RPMI8226 (cell line): Measurements from ENCODE around the gene PPP1R26.
"Not testable (repeated sequence)": the region's sequence is repeated elsewhere in the genome, so short reads cannot be mapped to it uniquely, and the experiment has no call there.

Source experiments
- DNase-seq: peaks from one replicate; pipeline ENCODE4 v3.0.0-alpha.2; 2015

The PPP1R26 gene

GRCh38 chr9:135479469-135480052, at the start of gene PPP1R26:
Gene PPP1R26 (plus strand): TSS chr9:135479782. CDS start chr9:135484511, 4,729 bp downstream.
- DNase-seq, result peak; percentile 66

GRCh38 chr9:135437259-135437658, 42.3 kb upstream of the PPP1R26 start:
- no peak for DNase-seq

- DNase-seq, result not testable (repeated sequence)
Observed at GRCh38 chr9:135437696-135438095, 41.9 kb upstream of the PPP1R26 start.

- DNase-seq, result peak; percentile 72
Observed at GRCh38 chr9:135438581-135439232, 40.9 kb upstream of the PPP1R26 start.

GRCh38 chr9:135439514-135439913, 40.1 kb upstream of the PPP1R26 start:
- not testable (repeated sequence) for DNase-seq

GRCh38 chr9:135439916-135440315, 39.7 kb upstream of the PPP1R26 start:
- DNase-seq, result peak; percentile 42

- DNase-seq, result peak; percentile 91
Observed at GRCh38 chr9:135440620-135441019, 39.0 kb upstream of the PPP1R26 start.

GRCh38 chr9:135441105-135442071, 38.2 kb upstream of the PPP1R26 start:
- peak; percentile 94 for DNase-seq

- DNase-seq, result peak; percentile 55
Observed at GRCh38 chr9:135442075-135442474, 37.5 kb upstream of the PPP1R26 start.

GRCh38 chr9:135443797-135444425, 35.7 kb upstream of the PPP1R26 start:
- peak; percentile 87 for DNase-seq

- DNase-seq, result peak; percentile 35
Observed at GRCh38 chr9:135447126-135447525, 32.5 kb upstream of the PPP1R26 start.

- DNase-seq, result peak; percentile 34
Observed at GRCh38 chr9:135448663-135449100, 30.9 kb upstream of the PPP1R26 start.

GRCh38 chr9:135449532-135449931, 30.1 kb upstream of the PPP1R26 start:
- DNase-seq, result peak; percentile 69

GRCh38 chr9:135450956-135451355, 28.6 kb upstream of the PPP1R26 start:
- no peak for DNase-seq

- DNase-seq, result not testable (repeated sequence)
Observed at GRCh38 chr9:135451909-135452308, 27.7 kb upstream of the PPP1R26 start.

- DNase-seq, result no peak
Observed at GRCh38 chr9:135454737-135455136, 24.8 kb upstream of the PPP1R26 start.

GRCh38 chr9:135455401-135456030, 24.1 kb upstream of the PPP1R26 start:
- DNase-seq, result no peak

- DNase-seq, result peak; percentile 64
Observed at GRCh38 chr9:135456436-135457104, 23.0 kb upstream of the PPP1R26 start.

GRCh38 chr9:135458478-135458877, 21.1 kb upstream of the PPP1R26 start:
- not testable (repeated sequence) for DNase-seq

GRCh38 chr9:135461936-135462335, 17.6 kb upstream of the PPP1R26 start:
- DNase-seq, result no peak

GRCh38 chr9:135463140-135463539, 16.4 kb upstream of the PPP1R26 start:
- DNase-seq, result peak; percentile 65

GRCh38 chr9:135464181-135464580, 15.4 kb upstream of the PPP1R26 start:
- DNase-seq, result peak; percentile 84
